H1 (cell line): ENCODE measurements around the gene TMCC1. TPM values are rescaled to one million over a fixed set of nuclear protein-coding genes. Genes with fewer than 3 reads are reported as not detected.

ENCODE experiments used
- CTCF ChIA-PET: fragments of 300-600 bp; sonication (Branson Sonifier 250); formaldehyde crosslinking; loops from one replicate; lab custom pipeline; 2021; ENCODE audit not compliant: partially characterized antibody; lab: Charles Lee
- POLR2A ChIA-PET: fragments of 300-600 bp; sonication (Branson Sonifier 250); formaldehyde crosslinking; loops from one replicate; lab custom pipeline; 2021; ENCODE audit warnings: inconsistent platforms; ENCODE audit not compliant: partially characterized antibody; lab: Charles Lee
- DNase-seq, 2 experiments: peaks; one replicate each; pipeline versions ENCODE4 v3.0.0 to v3.0.0-alpha.2; 2010 to 2022; ENCODE audit warnings: low spot score in 2 of 2, low read depth in 1 of 2, mixed read lengths in 1 of 2
- FAIRE-seq: peaks from 2 replicates; lab custom pipeline; 2011; peaks lifted over from hg19 to GRCh38; lab: Jason Lieb, UNC
- H2AFZ ChIP-seq: 2 replicates; pipeline ENCODE4 v1.8.1; 2012; ENCODE audit warnings: low read length, inconsistent platforms
- H2AK5ac ChIP-seq: 2 replicates; pipeline ENCODE4 v1.6.1; 2013; ENCODE audit warnings: low read depth, low read length
- H2BK120ac ChIP-seq: replicated peaks from 2 replicates; pipeline ENCODE3; 2013; ENCODE audit warnings: low read depth, low read length, inconsistent platforms
- H2BK12ac ChIP-seq: 2 replicates; pipeline ENCODE4 v1.6.1; 2013; ENCODE audit warnings: low read depth, low read length
- H2BK15ac ChIP-seq: 2 replicates; pipeline ENCODE4 v1.6.1; 2013; ENCODE audit warnings: low read length
- H2BK20ac ChIP-seq: 2 replicates; pipeline ENCODE4 v1.6.1; 2013; ENCODE audit warnings: low read length
- H2BK5ac ChIP-seq: 2 replicates; pipeline ENCODE4 v1.6.1; 2013; ENCODE audit warnings: low read depth, low read length
- H3K14ac ChIP-seq: 2 replicates; pipeline ENCODE4 v1.6.1; 2013; ENCODE audit warnings: inconsistent platforms; ENCODE audit not compliant: insufficient read length
- H3K18ac ChIP-seq: 2 replicates; pipeline ENCODE4 v1.6.1; 2013; ENCODE audit warnings: low read length; ENCODE audit errors: extremely low read depth
- H3K23ac ChIP-seq: 2 replicates; pipeline ENCODE4 v1.6.1; 2013; ENCODE audit warnings: inconsistent platforms; ENCODE audit not compliant: insufficient read length
- H3K23me2 ChIP-seq: 2 replicates; pipeline ENCODE4 v1.6.1; 2013; ENCODE audit warnings: low read depth, low read length
- H3K27ac ChIP-seq: 2 replicates; pipeline ENCODE4 v1.6.1; 2011; ENCODE audit warnings: low read depth, low read length, inconsistent platforms
- H3K27me3 ChIP-seq, 4 experiments: replicated peaks in 1 of 4; 1 replicate in 1 of 4; 2 replicates in 3 of 4; pipeline versions ENCODE4 v1.6.1 to v1.8.1; 2011 to 2013; ENCODE audit warnings: low read length in 3 of 4, mild to moderate bottlenecking in 3 of 4, inconsistent platforms in 2 of 4, mixed read lengths in 2 of 4, moderate library complexity in 1 of 4; ENCODE audit not compliant: control insufficient read depth in 3 of 4, insufficient read depth in 3 of 4; ENCODE audit errors: extremely low read depth in 1 of 4
- H3K36me3 ChIP-seq, 4 experiments: 2 replicates each; pipeline versions ENCODE4 v1.6.1 to v1.8.1; 2011 to 2013; ENCODE audit warnings: mild to moderate bottlenecking in 4 of 4, low read length in 3 of 4, moderate library complexity in 2 of 4, control low read depth in 1 of 4, inconsistent platforms in 1 of 4; ENCODE audit not compliant: insufficient read depth in 4 of 4, control insufficient read depth in 2 of 4
- H3K4ac ChIP-seq: replicated peaks from 2 replicates; pipeline ENCODE3; 2013; ENCODE audit warnings: low read length, low read depth, mixed read lengths, inconsistent platforms; ENCODE audit not compliant: insufficient read length
- H3K4me1 ChIP-seq, 4 experiments: replicated peaks in 1 of 4; 1 replicate in 1 of 4; 2 replicates in 3 of 4; pipeline versions ENCODE4 v1.6.1 to v1.8.1; 2011 to 2013; ENCODE audit warnings: low read length in 3 of 4, inconsistent platforms in 2 of 4, mixed read lengths in 1 of 4; ENCODE audit not compliant: insufficient read depth in 4 of 4, control insufficient read depth in 3 of 4
- H3K4me2 ChIP-seq, 2 experiments: 2 replicates each; pipeline versions ENCODE4 v1.6.1 to v1.8.1; 2011 to 2013; ENCODE audit warnings: low read depth in 2 of 2, low read length in 2 of 2, control low read depth in 1 of 2, inconsistent platforms in 1 of 2, mild to moderate bottlenecking in 1 of 2; ENCODE audit not compliant: insufficient read depth in 1 of 2
- H3K4me3 ChIP-seq, 4 experiments: fragments of 200-600, 300-600 bp in 1 of 4; sonication (generic), shearing (Covaris generic), sonication (Bioruptor Twin) in 1 of 4; 2 replicates each; pipeline versions ENCODE4 v1.5.1 to v1.8.1; 2011 to 2016; ENCODE audit warnings: low read length in 4 of 4, low read depth in 3 of 4, control low read depth in 2 of 4, inconsistent platforms in 2 of 4, mild to moderate bottlenecking in 2 of 4, mixed read lengths in 1 of 4, moderate library complexity in 1 of 4; ENCODE audit not compliant: insufficient read depth in 2 of 4; ENCODE audit errors: extremely low read depth in 1 of 4
- H3K56ac ChIP-seq: replicated peaks from 2 replicates; pipeline ENCODE3; 2013; ENCODE audit warnings: low read depth, mild to moderate bottlenecking, mixed read lengths, low read length, inconsistent platforms; ENCODE audit not compliant: insufficient read length
- H3K79me1 ChIP-seq: 2 replicates; pipeline ENCODE4 v1.6.1; 2013; ENCODE audit warnings: low read depth, low read length, control low read depth
- H3K79me2 ChIP-seq, 2 experiments: 2 replicates each; pipeline versions ENCODE4 v1.6.1 to v1.8.1; 2012 to 2013; ENCODE audit warnings: low read length in 2 of 2, mild to moderate bottlenecking in 2 of 2, inconsistent platforms in 1 of 2; ENCODE audit not compliant: insufficient read depth in 2 of 2, control insufficient read depth in 1 of 2
- H3K9ac ChIP-seq, 4 experiments: replicated peaks in 1 of 4; 1 replicate in 1 of 4; 2 replicates in 3 of 4; pipeline versions ENCODE4 v1.6.1 to v1.8.1; 2011 to 2013; ENCODE audit warnings: low read depth in 3 of 4, low read length in 3 of 4, control low read depth in 2 of 4, mild to moderate bottlenecking in 2 of 4, moderate library complexity in 2 of 4, inconsistent platforms in 1 of 4; ENCODE audit errors: extremely low read depth in 1 of 4
- H3K9me3 ChIP-seq, 2 experiments: 2 replicates each; pipeline versions ENCODE4 v1.6.1 to v1.8.1; 2012 to 2013; ENCODE audit warnings: mild to moderate bottlenecking in 2 of 2, moderate library complexity in 2 of 2, control low read depth in 1 of 2, inconsistent platforms in 1 of 2, low read depth in 1 of 2, low read length in 1 of 2, mixed read lengths in 1 of 2; ENCODE audit not compliant: insufficient read depth in 2 of 2
- H4K20me1 ChIP-seq, 2 experiments: replicated peaks in 1 of 2; 2 replicates each; pipeline versions ENCODE3 to v1.8.1; 2011 to 2013; ENCODE audit warnings: inconsistent platforms in 2 of 2, low read length in 2 of 2, mild to moderate bottlenecking in 1 of 2; ENCODE audit not compliant: insufficient read depth in 2 of 2, control insufficient read depth in 1 of 2
- H4K5ac ChIP-seq: 2 replicates; pipeline ENCODE4 v1.6.1; 2013; ENCODE audit warnings: low read length, low read depth, mixed read lengths, inconsistent platforms; ENCODE audit not compliant: insufficient read length
- H4K8ac ChIP-seq: 2 replicates; pipeline ENCODE4 v1.8.0; 2013; ENCODE audit warnings: mild to moderate bottlenecking, moderate library complexity, low read length, inconsistent platforms; ENCODE audit not compliant: insufficient read depth; ENCODE audit errors: extremely low read depth
- H4K91ac ChIP-seq: replicated peaks from 2 replicates; pipeline ENCODE3; 2013; ENCODE audit warnings: low read length, mixed read lengths, inconsistent platforms; ENCODE audit not compliant: insufficient read length
- CREB1 ChIP-seq: IDR thresholded peaks from 2 replicates; pipeline ENCODE4 v1.6.1; 2012; ENCODE audit warnings: inconsistent platforms
- EGR1 ChIP-seq: IDR thresholded peaks from 2 replicates; pipeline ENCODE4 v1.6.1; 2011; ENCODE audit warnings: low read depth, low read length, borderline replicate concordance
- EZH2 ChIP-seq: fragments of 200-600 bp; sonication (generic); IDR thresholded peaks from 2 replicates; pipeline ENCODE4 v1.7.1; 2012; ENCODE audit warnings: low read depth, mild to moderate bottlenecking, moderate library complexity, low read length, inconsistent platforms; ENCODE audit not compliant: severe bottlenecking
- MAFK ChIP-seq: IDR thresholded peaks from 2 replicates; pipeline ENCODE4 v1.6.1; 2012; ENCODE audit warnings: low read depth, mild to moderate bottlenecking, improper control_type of control experiment, low read length
- POU5F1 ChIP-seq: IDR thresholded peaks from 2 replicates; pipeline ENCODE4 v1.6.1; 2011; ENCODE audit warnings: low read depth, mild to moderate bottlenecking, low read length, moderate library complexity
- RAD21 ChIP-seq, 2 experiments: IDR thresholded peaks in 1 of 2; conservative IDR thresholded peaks in 1 of 2; 2 replicates each; pipeline ENCODE4 v1.6.1; 2011; ENCODE audit warnings: low read depth in 2 of 2, low read length in 2 of 2, improper control_type of control experiment in 1 of 2, inconsistent platforms in 1 of 2, mild to moderate bottlenecking in 1 of 2, moderate library complexity in 1 of 2
- RXRA ChIP-seq: IDR thresholded peaks from 2 replicates; pipeline ENCODE4 v1.6.1; 2011; ENCODE audit warnings: low read depth, mild to moderate bottlenecking, low read length, moderate library complexity; ENCODE audit not compliant: insufficient read depth
- TBP ChIP-seq: IDR thresholded peaks from 2 replicates; pipeline ENCODE4 v1.6.1; 2011; ENCODE audit warnings: low read depth, low read length, improper control_type of control experiment
- WGBS, 2 experiments: shearing (Covaris generic) in 1 of 2; methylation state at CpG; one replicate each; pipeline versions ENCODE4 v1.1.6 to v1.1.7; 2013 to 2015; ENCODE audit warnings: low lambda C conversion rate in 2 of 2, mixed read lengths in 2 of 2, inconsistent platforms in 1 of 2, low coverage in 1 of 2, missing lambda C conversion rate in 1 of 2; ENCODE audit not compliant: insufficient replicate concordance in 2 of 2, insufficient coverage in 1 of 2, insufficient read length in 1 of 2; ENCODE audit errors: extremely low coverage in 1 of 2, missing lambda C conversion rate in 1 of 2; 5-methylcytosine and 5-hydroxymethylcytosine counted together
- polyA plus RNA-seq, 7 experiments: library from polyadenylated mRNA; depleted of rRNA in 3 of 7; stranded (reverse) in 5 of 7; unstranded in 2 of 7; fragments of >200 nt in 5 of 7; fragments of 200-250 nt in 2 of 7; gene quantifications; 1 replicate in 5 of 7; 2 replicates in 1 of 7; 4 replicates in 1 of 7; pipeline versions ENCODE4 v1.2.1 to v1.2.3, GENCODE V29; 2011 to 2013; ENCODE audit warnings: missing spikeins in 2 of 7, mixed read lengths in 2 of 7
- total RNA-seq: library from RNA; stranded (reverse); fragmentation: NEBNext Ultra II Directional; extraction: Animal tissue kit (Norgen Biotek cat#: 25700); gene quantifications from 2 replicates; pipeline ENCODE4 v1.2.1, GENCODE V29; 2021

Gene TMCC1
- total and polyA plus RNA-seq, 2 of the 8 experiments (the other 6 are each of a cell fraction or from before 2014, with no cell fraction given) = 10.4 to 27.1 TPM

GRCh38 chr3:129747136-129747535, 146.4 kb downstream of the TMCC1 start:
- Histone ChIP-seq H3K79me2 (0 out of 4 replicates have a peak, but pooled peaks cover 0 to 2% of the 10 kb centered on the region in 2 experiments), H3K56ac (no peak overlapping the region), H2AFZ (no peak overlapping the region), H2AK5ac (no peak overlapping the region), H2BK20ac (no peak overlapping the region), H3K4me3 (no peak overlapping the region), H3K23me2 (no peaks in the 10 kb centered on the region), H4K91ac (no peak overlapping the region), H2BK5ac (no peak overlapping the region), H3K4me1 (no peaks in the 10 kb centered on the region; a peak in 1 of 7 replicates), H3K9me3 (no peaks in the 10 kb centered on the region), H4K5ac (no peak overlapping the region), H2BK15ac (no peak overlapping the region), H4K20me1 (no peaks in the 10 kb centered on the region), H3K79me1 (no peaks in the 10 kb centered on the region), H3K23ac (no peak overlapping the region), H3K27ac (no peak overlapping the region), H3K4me2 (no peak overlapping the region), H4K8ac (no peak overlapping the region), H2BK12ac (no peak overlapping the region), H3K14ac (no peak overlapping the region), H3K27me3 (no peaks in the 10 kb centered on the region), H2BK120ac (no peak overlapping the region), H3K36me3 (no peaks in the 10 kb centered on the region), H3K9ac (no peak overlapping the region), H3K4ac (no peak overlapping the region), H3K18ac (no peak overlapping the region)
- ChIA-PET POLR2A (no interaction called here), CTCF (interaction anchor here (0.8 kb wide), 1 partner anchor 94 kb away, joined by 3 read pairs; no protein-coding TSS in a partner anchor)
- DNase-seq = no peak
- 91% methylated on average over 4 of the region's 4 CpGs; no CpG with 5 or more reads in 1 of the 2 experiments for WGBS, 2 experiments
- no peak for TF ChIP-seq RXRA
- TF ChIP-seq EGR1 = no peak
- TF ChIP-seq RAD21 (IDR thresholded peaks at IDR 0.05 in 1 of 2, conservative IDR thresholded peaks at IDR 0.05 in 1 of 2; ENCODE audit: low read depth in 2 of 2, low read length in 2 of 2) = no peak
- TF ChIP-seq CREB1 = no peak
- no peak for TF ChIP-seq EZH2
- TF ChIP-seq MAFK = no peak
- no peak for TF ChIP-seq POU5F1
- TF ChIP-seq TBP = no peak
- FAIRE-seq = no peak
